Activated CD4-positive, alpha-beta T cell treated with anti-CD3 and anti-CD28 coated beads for 4 hours (primary cell): ENCODE data around the gene AANAT.
A peak's percentile ranks its signal among the peaks of the same experiment; 100 is the strongest.

Experiments
- DNase-seq, 2 donors: peaks; one replicate each; pipeline ENCODE4 v3.0.0-alpha.2; 2020

Gene AANAT

GRCh38 chr17:76442341-76443338, 24.8 kb upstream of the AANAT start:
- DNase-seq, result no peak

GRCh38 chr17:76444518-76445311, 22.7 kb upstream of the AANAT start:
- no peak for DNase-seq

GRCh38 chr17:76445697-76446448, 21.5 kb upstream of the AANAT start:
- no peak for DNase-seq

- no peak for DNase-seq
Measured at GRCh38 chr17:76446449-76447231, 20.8 kb upstream of the AANAT start.

- DNase-seq, result no peak
Measured at GRCh38 chr17:76447931-76448652, 19.3 kb upstream of the AANAT start.

- no peak for DNase-seq
Measured at GRCh38 chr17:76449126-76449525, 18.3 kb upstream of the AANAT start.

GRCh38 chr17:76451506-76451905, 15.9 kb upstream of the AANAT start:
- DNase-seq, result no peak

- peak in 1 of 2 donors; percentile 8 for DNase-seq
Measured at GRCh38 chr17:76452127-76452659, 15.2 kb upstream of the AANAT start.

GRCh38 chr17:76452660-76453430, 14.6 kb upstream of the AANAT start, which contains the start of gene UBE2O:
TSS of gene UBE2O (minus strand) at chr17:76453152. CDS start at chr17:76453141, 11 bp downstream.
- DNase-seq, result peak; percentile 85 to 89

GRCh38 chr17:76453431-76453743, 14.0 kb upstream of the AANAT start:
- DNase-seq, result no peak

- DNase-seq, result no peak
Measured at GRCh38 chr17:76458580-76459490, 8.6 kb upstream of the AANAT start.

- no peak for DNase-seq
Measured at GRCh38 chr17:76459674-76460073, 7.7 kb upstream of the AANAT start.

- DNase-seq, result no peak
Measured at GRCh38 chr17:76461765-76462555, 5.4 kb upstream of the AANAT start.

- no peak for DNase-seq
Measured at GRCh38 chr17:76462556-76463290, 4.7 kb upstream of the AANAT start.

- no peak for DNase-seq
Measured at GRCh38 chr17:76466775-76467130, 650 bp upstream of the AANAT start.

GRCh38 chr17:76467809-76468633, 618 bp downstream of the AANAT start:
- DNase-seq, result no peak

GRCh38 chr17:76468634-76469010, 1.2 kb downstream of the AANAT start:
- no peak for DNase-seq
